Brain microvascular endothelial cell (primary cell): ENCODE measurements around the gene CREB5.

ENCODE experiments used
- DNase-seq: peaks from one replicate; pipeline ENCODE4 v3.0.0-alpha.2; 2020
- H3K27ac ChIP-seq: fragments of 250-450 bp; sonication (Bioruptor Pico); 2 replicates; pipeline ENCODE4 v1.5.1; 2020; ENCODE audit warnings: mild to moderate bottlenecking, moderate library complexity
- H3K27me3 ChIP-seq: fragments of 250-450 bp; sonication (Bioruptor Pico); replicated peaks from 2 replicates; pipeline ENCODE4 v1.5.1; 2020; ENCODE audit warnings: mild to moderate bottlenecking
- H3K36me3 ChIP-seq: fragments of 250-450 bp; sonication (Bioruptor Pico); replicated peaks from 2 replicates; pipeline ENCODE4 v1.5.1; 2020; ENCODE audit warnings: mild to moderate bottlenecking
- H3K4me3 ChIP-seq: 2 replicates; pipeline ENCODE4 v1.5.1; 2011; ENCODE audit warnings: low read depth, mild to moderate bottlenecking, control low read depth, low read length, moderate library complexity
- in situ Hi-C: cut with HindIII; loops from 2 replicates; pipeline ENCODE4 v1.10.0; 2017; ENCODE audit warnings: low sequenced_read_pairs, low pct_ligation_motif_present
- TF ChIP-seq, protein P1 (sequence below): IDR thresholded peaks from 2 replicates; pipeline ENCODE4 v1.5.1; 2011; ENCODE audit warnings: low read depth, mild to moderate bottlenecking, moderate library complexity, low read length, control low read depth, inconsistent platforms; ENCODE audit errors: missing control alignments

Gene CREB5

GRCh38 chr7:28645866-28646265 is 233.5 kb downstream of the CREB5 start:
- Histone ChIP-seq H3K27me3 (no peaks in the 10 kb centered on the region), H3K27ac (no peak overlapping the region), H3K4me3 (no peak overlapping the region), H3K36me3 (no peaks in the 10 kb centered on the region)
- no peak for DNase-seq
- TF ChIP-seq, protein P1, sequence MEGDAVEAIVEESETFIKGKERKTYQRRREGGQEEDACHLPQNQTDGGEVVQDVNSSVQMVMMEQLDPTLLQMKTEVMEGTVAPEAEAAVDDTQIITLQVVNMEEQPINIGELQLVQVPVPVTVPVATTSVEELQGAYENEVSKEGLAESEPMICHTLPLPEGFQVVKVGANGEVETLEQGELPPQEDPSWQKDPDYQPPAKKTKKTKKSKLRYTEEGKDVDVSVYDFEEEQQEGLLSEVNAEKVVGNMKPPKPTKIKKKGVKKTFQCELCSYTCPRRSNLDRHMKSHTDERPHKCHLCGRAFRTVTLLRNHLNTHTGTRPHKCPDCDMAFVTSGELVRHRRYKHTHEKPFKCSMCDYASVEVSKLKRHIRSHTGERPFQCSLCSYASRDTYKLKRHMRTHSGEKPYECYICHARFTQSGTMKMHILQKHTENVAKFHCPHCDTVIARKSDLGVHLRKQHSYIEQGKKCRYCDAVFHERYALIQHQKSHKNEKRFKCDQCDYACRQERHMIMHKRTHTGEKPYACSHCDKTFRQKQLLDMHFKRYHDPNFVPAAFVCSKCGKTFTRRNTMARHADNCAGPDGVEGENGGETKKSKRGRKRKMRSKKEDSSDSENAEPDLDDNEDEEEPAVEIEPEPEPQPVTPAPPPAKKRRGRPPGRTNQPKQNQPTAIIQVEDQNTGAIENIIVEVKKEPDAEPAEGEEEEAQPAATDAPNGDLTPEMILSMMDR: no peak
- in situ Hi-C loops: no loop called here

GRCh38 chr7:28646376-28647075 is 234.2 kb downstream of the CREB5 start:
- in situ Hi-C loops: no loop called here
- no peaks in the 10 kb centered on the region for H3K27me3 ChIP-seq
- no peaks in the 10 kb centered on the region for H3K36me3 ChIP-seq
- no peak overlapping the region for H3K27ac ChIP-seq
- no peak overlapping the region for H3K4me3 ChIP-seq
- TF ChIP-seq, protein P1: no peak
- no peak for DNase-seq

- Histone ChIP-seq H3K4me3 (no peak overlapping the region), H3K27ac (no peak overlapping the region), H3K36me3 (no peaks in the 10 kb centered on the region), H3K27me3 (no peaks in the 10 kb centered on the region)
- TF ChIP-seq, protein P1: no peak
- in situ Hi-C loops: no loop called here
- no peak for DNase-seq
Measured at GRCh38 chr7:28647076-28647421, 234.7 kb downstream of the CREB5 start.

DNA sequence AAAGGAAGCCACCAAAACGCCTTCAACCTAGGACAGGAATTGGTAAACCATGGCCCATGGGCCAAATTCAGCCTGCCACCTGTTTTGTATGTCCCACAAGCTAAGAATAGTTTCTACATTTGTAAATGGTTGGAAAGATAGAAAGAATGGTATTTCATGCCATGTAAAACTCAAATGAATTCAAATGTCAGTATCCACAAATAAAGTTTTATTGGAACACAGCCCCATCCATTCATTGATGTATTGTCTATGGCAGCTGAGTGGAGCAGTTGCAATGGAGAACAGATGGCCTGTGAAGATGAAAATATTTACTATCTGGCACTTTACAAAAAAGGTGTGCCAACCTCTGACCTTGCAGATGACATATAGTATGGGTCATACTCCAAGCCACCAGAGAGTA is 236.9 kb downstream of the CREB5 start:
- Histone ChIP-seq H3K27me3 (no peaks in the 10 kb centered on the region), H3K4me3 (no peak overlapping the region), H3K36me3 (no peaks in the 10 kb centered on the region), H3K27ac (no peak overlapping the region)
- DNase-seq: no peak
- TF ChIP-seq, protein P1: no peak
- in situ Hi-C loops: no loop called here

DNA sequence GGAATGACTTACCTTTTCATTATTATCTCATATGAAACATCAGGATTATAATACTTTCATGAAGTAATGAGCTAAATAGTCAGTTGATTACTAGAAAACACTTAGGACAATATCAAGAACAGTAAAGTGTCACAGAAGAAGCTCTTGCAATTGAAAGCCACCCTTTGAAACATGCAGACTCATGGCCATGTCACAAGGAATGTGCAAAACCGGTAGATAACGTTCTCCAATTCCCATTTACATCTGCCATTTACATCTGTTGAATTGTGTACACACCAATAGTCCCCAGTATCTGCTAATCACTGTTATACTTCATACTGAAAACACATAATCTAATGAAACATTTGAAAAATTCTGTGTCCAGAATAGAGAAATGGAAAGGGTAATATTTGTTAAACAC is 237.5 kb downstream of the CREB5 start:
- Histone ChIP-seq H3K27ac (no peak overlapping the region), H3K27me3 (no peaks in the 10 kb centered on the region), H3K4me3 (no peak overlapping the region), H3K36me3 (no peaks in the 10 kb centered on the region)
- in situ Hi-C loops: no loop called here
- TF ChIP-seq, protein P1: no peak
- no peak for DNase-seq

DNA sequence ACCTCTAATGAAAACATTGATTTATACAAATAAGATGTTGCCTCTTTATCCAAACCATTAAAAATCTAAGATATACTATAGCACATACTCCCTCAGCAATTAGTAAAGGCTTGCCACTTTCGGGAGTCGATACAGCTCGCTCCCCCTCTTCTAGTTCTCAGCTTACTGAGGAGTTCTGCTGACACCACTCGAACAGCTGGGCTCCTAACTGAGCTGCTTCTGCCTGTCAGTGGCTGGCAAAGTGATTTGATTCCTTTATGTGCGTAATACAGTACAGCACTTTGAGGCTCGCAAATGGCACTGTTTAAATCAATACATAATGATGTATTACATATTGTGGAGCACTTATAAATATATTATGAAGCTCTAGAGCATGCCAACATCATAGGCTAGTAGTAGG is 241.8 kb downstream of the CREB5 start:
- TF ChIP-seq, protein P1: no peak
- no peaks in the 10 kb centered on the region for H3K27me3 ChIP-seq
- H3K27ac ChIP-seq: no peak overlapping the region
- no peaks in the 10 kb centered on the region for H3K36me3 ChIP-seq
- in situ Hi-C loops: no loop called here
- H3K4me3 ChIP-seq: no peak overlapping the region
- DNase-seq: no peak
